Coronary artery (tissue), 2 donors: ENCODE measurements around the gene APH1B.

Experiments used
- DNase-seq: peaks from one replicate; pipeline ENCODE4 v3.0.0-alpha.2; 2017; ENCODE audit warnings: low spot score
- H3K27ac ChIP-seq, 2 donors: fragments of 200-600 bp; sonication (generic); one replicate each; pipeline ENCODE4 v1.5.1; 2016 to 2019
- H3K4me3 ChIP-seq: fragments of 200-600 bp; sonication (generic); 2 replicates; pipeline ENCODE4 v1.5.1; 2016; ENCODE audit warnings: mild to moderate bottlenecking, moderate library complexity
- CTCF ChIP-seq: fragments of 200-600 bp; sonication (generic); IDR thresholded peaks from one replicate; pipeline ENCODE4 v1.5.1; 2019; ENCODE audit warnings: antibody characterized with exemption

The APH1B gene

GRCh38 chr15:63241316-63241715 lies 36.1 kb upstream of the APH1B start:
- no peak for TF ChIP-seq CTCF
- Histone ChIP-seq H3K4me3 (no peak overlapping the region), H3K27ac (no peak overlapping the region)
- DNase-seq: no peak

GRCh38 chr15:63243101-63243500 lies 34.3 kb upstream of the APH1B start:
- Histone ChIP-seq H3K4me3 (no peak overlapping the region), H3K27ac (peak overlapping the region in 1 of 2 donors; percentile 67)
- no peak for DNase-seq
- no peak for TF ChIP-seq CTCF

- peak overlapping the region in 1 of 2 donors; percentile 67 for H3K27ac ChIP-seq
- DNase-seq: no peak
- H3K4me3 ChIP-seq: no peak overlapping the region
- no peak for TF ChIP-seq CTCF
These were observed 33.6 kb upstream of the APH1B start for GRCh38 chr15:63243776-63244175.

GRCh38 chr15:63244399-63244798 lies 33.0 kb upstream of the APH1B start:
- Histone ChIP-seq H3K27ac (peak overlapping the region in 1 of 2 donors; percentile 67), H3K4me3 (no peak overlapping the region)
- no peak for DNase-seq
- TF ChIP-seq CTCF: no peak

GRCh38 chr15:63244976-63245645 lies 32.3 kb upstream of the APH1B start:
- TF ChIP-seq CTCF: no peak
- no peak for DNase-seq
- no peak overlapping the region for H3K4me3 ChIP-seq
- peak overlapping the region in 1 of 2 donors; percentile 67 for H3K27ac ChIP-seq

- H3K4me3 ChIP-seq: no peak overlapping the region
These were observed 30.5 kb upstream of the APH1B start for GRCh38 chr15:63246691-63247469.

More at GRCh38 chr15:63246691-63247469, 30.5 kb upstream of the APH1B start:
- no peak for DNase-seq
- peak overlapping the region in 1 of 2 donors; percentile 59 for H3K27ac ChIP-seq
- TF ChIP-seq CTCF: no peak
